Measurements from ENCODE around the gene HAO1.

HAO1 gene

DNA sequence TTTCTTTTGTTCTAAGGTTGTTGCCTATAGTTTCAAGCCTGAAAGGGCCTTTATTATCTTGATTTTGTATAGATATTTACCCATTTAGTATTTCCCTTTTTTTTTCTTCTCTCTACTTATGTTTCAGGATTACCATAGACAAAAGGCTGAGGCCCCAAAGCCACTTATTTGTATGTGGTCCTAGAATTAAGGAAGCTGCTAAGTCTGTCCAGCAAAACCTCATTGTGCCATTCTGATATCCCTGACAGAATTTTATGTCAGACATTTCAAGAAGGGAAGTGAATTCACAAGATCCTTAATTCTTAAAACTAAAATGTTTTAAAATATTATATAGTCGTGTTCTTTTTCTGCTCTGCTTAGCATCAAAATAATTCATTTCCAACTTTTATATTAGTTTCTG, 6.9 kb downstream of the HAO1 start:
- no peak overlapping the region for H3K14ac ChIP-seq (ENCODE audit: low read length)

DNA sequence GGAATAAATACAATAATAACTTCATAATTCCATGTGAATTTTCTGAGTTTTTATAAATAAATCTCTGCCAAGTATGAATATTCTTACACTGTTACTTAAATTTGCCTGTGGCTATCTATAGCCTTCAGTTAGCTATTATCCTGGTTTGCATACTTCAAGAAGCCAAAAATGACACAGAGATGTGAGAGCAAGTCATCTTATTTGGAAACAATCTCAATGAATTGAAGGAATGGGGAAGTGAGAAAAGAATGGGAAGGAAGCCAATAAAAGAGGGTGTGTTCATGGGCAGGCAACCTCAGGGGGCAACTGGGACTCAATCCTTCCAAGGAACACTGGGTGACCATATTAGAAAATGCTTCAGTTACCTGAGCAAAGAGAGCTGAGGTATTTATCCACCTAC, 9.9 kb downstream of the HAO1 start:
- Histone ChIP-seq H3K4me3 (ENCODE audit: low read depth, low read length) (no peak overlapping the region), H2AFZ (ENCODE audit: insufficient read depth, low read length, poor library complexity) (no peak overlapping the region), H3K4me2 (ENCODE audit: low read length) (no peak overlapping the region), H3K9me3 (ENCODE audit: insufficient read depth, low read depth, low read length) (no peaks in the 10 kb centered on the region), H3K9ac (ENCODE audit: low read length) (no peak overlapping the region), H3K14ac (ENCODE audit: low read length) (no peak overlapping the region), H3K4me1 (ENCODE audit: control insufficient read depth in 1 of 2, insufficient read depth in 2 of 2, low read length in 2 of 2) (no peaks in the 10 kb centered on the region), H3K79me2 (ENCODE audit: control insufficient read depth, insufficient read depth, low read length, poor library complexity) (no peaks in the 10 kb centered on the region), H3K18ac (ENCODE audit: low read length) (no peak overlapping the region), H4K12ac (ENCODE audit: low read depth, low read length) (no peak overlapping the region), H2BK120ac (ENCODE audit: insufficient read depth, low read length, poor library complexity) (no peak overlapping the region), H4K91ac (ENCODE audit: low read depth, low read length) (no peak overlapping the region), H2BK12ac (ENCODE audit: low read length) (no peak overlapping the region), H3K27me3 (ENCODE audit: insufficient read depth, low read length) (no peaks in the 10 kb centered on the region), H3K79me1 (ENCODE audit: low read length) (no peaks in the 10 kb centered on the region), H3K27ac (ENCODE audit: low read depth, low read length) (no peak overlapping the region), H3K4ac (ENCODE audit: low read depth, low read length) (no peak overlapping the region), H4K8ac (ENCODE audit: low read depth, low read length) (no peak overlapping the region), H2BK5ac (ENCODE audit: low read depth, low read length, poor library complexity) (no peak overlapping the region), H3K36me3 (ENCODE audit: control insufficient read depth in 1 of 2, insufficient read depth in 2 of 2, low read length in 2 of 2) (no peaks in the 10 kb centered on the region), H3K23ac (ENCODE audit: low read length) (no peak overlapping the region), H2AK5ac (ENCODE audit: low read length) (no peak overlapping the region)
- DNase-seq = no peak

More for the DNA sequence above, 6.9 kb downstream of the HAO1 start:
- H4K91ac ChIP-seq (ENCODE audit: low read depth, low read length) = no peak overlapping the region
- no peak overlapping the region for H4K12ac ChIP-seq (ENCODE audit: low read depth, low read length)
- no peak overlapping the region for H2BK120ac ChIP-seq (ENCODE audit: insufficient read depth, low read length, poor library complexity)
- H3K23ac ChIP-seq (ENCODE audit: low read length) = no peak overlapping the region
- WGBS (ENCODE audit: extremely low coverage, insufficient coverage, insufficient read length) = no CpG with 5 or more reads among the region's 1 CpG
- no peaks in the 10 kb centered on the region for H3K79me1 ChIP-seq (ENCODE audit: low read length)
- no peak overlapping the region for H3K4me2 ChIP-seq (ENCODE audit: low read length)
- no peak overlapping the region for H2AK5ac ChIP-seq (ENCODE audit: low read length)
- no peak overlapping the region for H2BK5ac ChIP-seq (ENCODE audit: low read depth, low read length, poor library complexity)
- no peaks in the 10 kb centered on the region for H3K4me1 ChIP-seq (ENCODE audit: control insufficient read depth in 1 of 2, insufficient read depth in 2 of 2, low read length in 2 of 2)
- H3K27me3 ChIP-seq (ENCODE audit: insufficient read depth, low read length) = no peaks in the 10 kb centered on the region
- H3K9me3 ChIP-seq (ENCODE audit: insufficient read depth, low read depth, low read length) = no peaks in the 10 kb centered on the region
- H4K8ac ChIP-seq (ENCODE audit: low read depth, low read length) = no peak overlapping the region
- no peak for DNase-seq
- no peak overlapping the region for H3K9ac ChIP-seq (ENCODE audit: low read length)
- no peak overlapping the region for H2AFZ ChIP-seq (ENCODE audit: insufficient read depth, low read length, poor library complexity)
- no peak overlapping the region for H3K27ac ChIP-seq (ENCODE audit: low read depth, low read length)
- H3K4me3 ChIP-seq (ENCODE audit: low read depth, low read length) = no peak overlapping the region
- no peak overlapping the region for H3K4ac ChIP-seq (ENCODE audit: low read depth, low read length)
- H3K79me2 ChIP-seq (ENCODE audit: control insufficient read depth, insufficient read depth, low read length, poor library complexity) = no peaks in the 10 kb centered on the region
- H3K36me3 ChIP-seq (ENCODE audit: control insufficient read depth in 1 of 2, insufficient read depth in 2 of 2, low read length in 2 of 2) = no peaks in the 10 kb centered on the region
- no peak overlapping the region for H2BK12ac ChIP-seq (ENCODE audit: low read length)
- no peak overlapping the region for H3K18ac ChIP-seq (ENCODE audit: low read length)

DNA sequence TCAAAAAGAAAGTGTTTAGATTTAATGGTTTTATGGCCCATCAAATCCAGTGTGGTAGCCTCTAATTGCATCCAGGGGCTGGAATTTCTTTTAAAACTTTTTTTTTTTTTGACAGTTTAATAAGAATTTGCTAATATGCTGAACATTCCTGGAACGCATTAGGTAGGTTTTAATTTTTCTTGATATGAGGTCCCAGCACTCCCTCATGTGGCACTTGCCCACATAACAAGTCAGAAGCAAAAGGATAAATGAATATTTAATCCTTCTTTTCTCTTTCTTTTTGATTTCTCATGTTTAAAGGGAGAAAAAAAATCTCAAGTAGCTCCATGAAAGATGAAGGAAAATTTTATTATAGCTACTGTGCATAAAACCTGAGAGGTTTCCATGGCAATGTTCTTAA, 13.5 kb downstream of the HAO1 start:
- H3K36me3 ChIP-seq (ENCODE audit: control insufficient read depth in 1 of 2, insufficient read depth in 2 of 2, low read length in 2 of 2) = no peaks in the 10 kb centered on the region
- no peaks in the 10 kb centered on the region for H3K27me3 ChIP-seq (ENCODE audit: insufficient read depth, low read length)
- H4K91ac ChIP-seq (ENCODE audit: low read depth, low read length) = no peak overlapping the region
- H3K9me3 ChIP-seq (ENCODE audit: insufficient read depth, low read depth, low read length) = peaks cover 2% of the 10 kb centered on the region
- no peak overlapping the region for H3K14ac ChIP-seq (ENCODE audit: low read length)
- H3K23ac ChIP-seq (ENCODE audit: low read length) = no peak overlapping the region
- no peak for DNase-seq
- H3K79me2 ChIP-seq (ENCODE audit: control insufficient read depth, insufficient read depth, low read length, poor library complexity) = no peaks in the 10 kb centered on the region
- H4K12ac ChIP-seq (ENCODE audit: low read depth, low read length) = no peak overlapping the region
- H4K8ac ChIP-seq (ENCODE audit: low read depth, low read length) = no peak overlapping the region
- H2BK120ac ChIP-seq (ENCODE audit: insufficient read depth, low read length, poor library complexity) = no peak overlapping the region
- no peak overlapping the region for H3K9ac ChIP-seq (ENCODE audit: low read length)
- no CpG with 5 or more reads among the region's 1 CpG for WGBS (ENCODE audit: extremely low coverage, insufficient coverage, insufficient read length)
- no peak overlapping the region for H3K27ac ChIP-seq (ENCODE audit: low read depth, low read length)
- H3K4me1 ChIP-seq (ENCODE audit: control insufficient read depth in 1 of 2, insufficient read depth in 2 of 2, low read length in 2 of 2) = no peaks in the 10 kb centered on the region
- H2BK5ac ChIP-seq (ENCODE audit: low read depth, low read length, poor library complexity) = no peak overlapping the region
- no peak overlapping the region for H3K4ac ChIP-seq (ENCODE audit: low read depth, low read length)
- H2AFZ ChIP-seq (ENCODE audit: insufficient read depth, low read length, poor library complexity) = no peak overlapping the region
- no peaks in the 10 kb centered on the region for H3K79me1 ChIP-seq (ENCODE audit: low read length)
- no peak overlapping the region for H2AK5ac ChIP-seq (ENCODE audit: low read length)
- no peak overlapping the region for H3K4me3 ChIP-seq (ENCODE audit: low read depth, low read length)
- H3K4me2 ChIP-seq (ENCODE audit: low read length) = no peak overlapping the region
- H2BK12ac ChIP-seq (ENCODE audit: low read length) = no peak overlapping the region
- no peak overlapping the region for H3K18ac ChIP-seq (ENCODE audit: low read length)

DNA sequence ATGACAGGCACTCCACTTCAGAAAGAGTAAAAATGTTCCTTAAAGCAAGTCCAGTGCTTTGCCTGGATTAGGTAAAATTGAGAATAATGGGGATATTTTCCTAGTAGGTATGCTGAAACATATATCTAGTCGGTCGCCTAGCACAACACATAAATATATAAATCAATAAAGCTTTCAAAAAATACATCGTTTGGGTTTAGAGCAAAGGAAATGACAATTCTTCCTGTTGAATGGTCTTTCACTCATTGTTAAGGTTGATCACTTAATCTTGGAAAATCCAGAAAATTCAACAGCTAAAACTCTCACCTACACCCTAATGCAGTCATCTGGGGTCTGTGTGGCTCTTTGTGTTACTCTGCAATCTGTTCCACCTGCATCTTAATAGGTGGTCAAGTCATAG, 13.9 kb downstream of the HAO1 start:
- no peak overlapping the region for H4K8ac ChIP-seq (ENCODE audit: low read depth, low read length)
- H4K12ac ChIP-seq (ENCODE audit: low read depth, low read length) = no peak overlapping the region
- no peak overlapping the region for H3K14ac ChIP-seq (ENCODE audit: low read length)
- H2BK12ac ChIP-seq (ENCODE audit: low read length) = no peak overlapping the region
- no peaks in the 10 kb centered on the region for H3K36me3 ChIP-seq (ENCODE audit: control insufficient read depth in 1 of 2, insufficient read depth in 2 of 2, low read length in 2 of 2)
- H3K9ac ChIP-seq (ENCODE audit: low read length) = no peak overlapping the region
- no peak overlapping the region for H3K27ac ChIP-seq (ENCODE audit: low read depth, low read length)
- no peak overlapping the region for H2AK5ac ChIP-seq (ENCODE audit: low read length)
- H3K4me2 ChIP-seq (ENCODE audit: low read length) = no peak overlapping the region
- no peak overlapping the region for H2BK5ac ChIP-seq (ENCODE audit: low read depth, low read length, poor library complexity)
- H3K79me1 ChIP-seq (ENCODE audit: low read length) = no peaks in the 10 kb centered on the region
- H3K18ac ChIP-seq (ENCODE audit: low read length) = no peak overlapping the region
- H2AFZ ChIP-seq (ENCODE audit: insufficient read depth, low read length, poor library complexity) = no peak overlapping the region
- H3K79me2 ChIP-seq (ENCODE audit: control insufficient read depth, insufficient read depth, low read length, poor library complexity) = no peaks in the 10 kb centered on the region
- no peaks in the 10 kb centered on the region for H3K4me1 ChIP-seq (ENCODE audit: control insufficient read depth in 1 of 2, insufficient read depth in 2 of 2, low read length in 2 of 2)
- no peak overlapping the region for H4K91ac ChIP-seq (ENCODE audit: low read depth, low read length)
- no peak overlapping the region for H2BK120ac ChIP-seq (ENCODE audit: insufficient read depth, low read length, poor library complexity)
- peaks cover 2% of the 10 kb centered on the region for H3K9me3 ChIP-seq (ENCODE audit: insufficient read depth, low read depth, low read length)
- no peaks in the 10 kb centered on the region for H3K27me3 ChIP-seq (ENCODE audit: insufficient read depth, low read length)
- H3K4ac ChIP-seq (ENCODE audit: low read depth, low read length) = no peak overlapping the region
- WGBS (ENCODE audit: extremely low coverage, insufficient coverage, insufficient read length) = no CpG with 5 or more reads among the region's 3 CpGs
- no peak overlapping the region for H3K23ac ChIP-seq (ENCODE audit: low read length)
- no peak for DNase-seq
- H3K4me3 ChIP-seq (ENCODE audit: low read depth, low read length) = no peak overlapping the region

All from trophoblast cell (in vitro differentiated cells and primary cell).